HG03108 (cell line): ENCODE measurements around the gene DYNLL2.
"Not testable (repeated sequence)": the region's sequence is repeated elsewhere in the genome, so short reads cannot be mapped to it uniquely, and the experiment has no call there.

Experiments used
- ATAC-seq: cut with Tn5 transposase; IDR thresholded peaks from one replicate; pipeline ENCODE4 v1.9.1; 2021; ENCODE audit warnings: moderate library complexity; ENCODE audit not compliant: unreplicated experiment

The DYNLL2 gene

DNA sequence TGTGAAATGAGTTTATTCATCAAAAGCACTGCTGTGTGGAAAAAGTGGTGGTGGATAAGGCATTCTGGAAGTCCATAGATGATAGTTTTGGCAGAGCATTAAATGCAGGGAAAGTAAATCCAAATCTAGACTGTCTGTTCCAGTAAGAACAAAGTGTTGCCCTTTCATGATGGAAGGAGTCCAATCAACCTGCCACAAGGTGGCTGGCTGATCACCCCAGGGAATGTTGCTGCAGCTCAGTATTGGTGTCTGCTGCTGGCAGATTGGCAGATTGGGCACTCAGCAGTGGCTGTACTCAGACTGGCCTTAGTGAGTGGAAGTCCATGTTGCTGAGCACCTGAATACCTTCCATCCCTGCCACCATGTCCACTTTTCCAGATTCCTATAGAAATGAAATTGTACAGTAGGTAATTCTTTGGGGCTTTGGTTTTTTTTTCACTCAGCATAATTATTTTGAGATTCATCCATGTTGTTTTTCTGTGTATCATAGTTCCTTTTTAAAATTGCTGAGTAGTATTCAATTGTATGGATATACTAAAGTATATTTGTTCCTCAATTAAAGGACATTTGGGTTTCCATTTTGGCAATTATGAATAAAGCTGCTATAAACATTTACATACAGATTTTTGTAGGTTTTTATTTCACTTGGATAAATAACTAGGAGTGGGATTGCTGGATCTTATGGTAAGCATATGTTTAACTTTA lies 14.3 kb downstream of the DYNLL2 start:
- no peak for ATAC-seq

DNA sequence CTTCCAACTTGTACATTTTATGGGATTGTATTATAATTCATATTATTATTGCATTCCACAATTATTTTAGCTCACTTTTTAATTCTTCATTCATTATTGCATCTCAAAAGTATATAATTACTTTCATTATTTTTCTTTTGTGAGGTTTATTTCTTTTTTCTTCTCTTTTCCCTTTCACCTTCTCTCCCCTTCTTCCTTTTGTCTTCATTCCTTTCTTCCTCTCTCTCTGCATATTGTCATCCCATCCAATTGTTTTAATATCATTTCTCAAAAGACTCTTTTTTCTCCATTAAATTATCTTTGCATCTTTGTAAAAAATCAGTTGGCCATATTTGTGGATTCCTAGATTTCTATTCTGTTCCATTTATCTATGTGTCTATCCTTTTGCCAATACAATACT lies 17.3 kb downstream of the DYNLL2 start:
- no peak for ATAC-seq

DNA sequence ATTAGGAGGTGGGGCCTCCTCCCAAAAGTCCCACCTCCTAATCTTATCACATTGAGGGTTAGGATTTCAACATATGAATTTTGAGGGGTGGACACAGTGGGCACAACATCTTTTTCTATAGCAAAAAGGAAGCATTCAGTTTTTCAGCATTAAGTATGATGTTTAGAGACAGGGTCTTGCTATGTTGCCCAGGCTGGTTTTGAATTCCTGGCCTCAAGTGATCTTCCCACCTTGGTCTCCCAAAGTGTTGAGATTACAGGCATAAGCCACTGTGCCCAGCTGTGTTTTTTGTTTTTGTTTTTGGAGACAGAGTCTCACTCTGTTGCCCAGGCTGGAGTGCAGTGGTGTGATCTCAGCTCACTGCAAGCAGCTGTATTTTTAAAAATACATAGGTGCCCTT lies 18.7 kb downstream of the DYNLL2 start:
- not testable (repeated sequence) for ATAC-seq

DNA sequence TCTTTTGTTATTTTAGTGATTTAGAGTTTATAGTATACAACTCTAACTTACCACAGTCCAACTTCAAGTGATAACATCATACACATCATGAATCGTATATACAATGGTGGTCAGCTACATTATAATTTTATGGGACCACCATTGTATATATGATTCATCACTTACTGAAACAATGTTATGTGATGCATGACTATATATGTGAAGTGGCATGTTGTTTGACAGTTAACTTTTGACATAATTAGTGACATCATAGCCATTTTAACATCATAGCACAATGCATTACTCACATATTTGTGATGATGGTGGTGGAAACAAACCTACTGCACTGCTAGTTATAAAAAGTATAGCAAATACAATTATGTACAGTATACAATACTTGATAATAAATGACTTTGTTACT lies 21.9 kb downstream of the DYNLL2 start:
- ATAC-seq: no peak

DNA sequence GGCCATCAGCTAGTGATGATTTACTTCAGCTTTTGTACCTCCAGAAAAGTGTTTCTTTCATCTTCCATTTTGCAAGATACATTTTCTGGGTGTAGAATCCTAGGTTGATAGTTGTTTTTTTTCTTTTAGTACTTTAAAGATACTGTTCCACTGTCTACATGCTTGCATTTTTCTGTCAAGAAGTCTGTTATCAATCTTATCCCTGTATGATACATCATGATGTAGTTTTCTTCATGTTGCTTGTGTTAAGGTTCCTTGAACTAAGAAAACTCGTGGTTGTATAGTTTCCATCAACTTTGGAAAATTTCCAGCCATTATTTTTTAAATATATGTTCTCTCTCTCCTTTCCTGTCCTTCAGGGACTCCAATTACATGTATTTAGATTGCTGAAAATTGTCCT lies 24.1 kb downstream of the DYNLL2 start:
- no peak for ATAC-seq

DNA sequence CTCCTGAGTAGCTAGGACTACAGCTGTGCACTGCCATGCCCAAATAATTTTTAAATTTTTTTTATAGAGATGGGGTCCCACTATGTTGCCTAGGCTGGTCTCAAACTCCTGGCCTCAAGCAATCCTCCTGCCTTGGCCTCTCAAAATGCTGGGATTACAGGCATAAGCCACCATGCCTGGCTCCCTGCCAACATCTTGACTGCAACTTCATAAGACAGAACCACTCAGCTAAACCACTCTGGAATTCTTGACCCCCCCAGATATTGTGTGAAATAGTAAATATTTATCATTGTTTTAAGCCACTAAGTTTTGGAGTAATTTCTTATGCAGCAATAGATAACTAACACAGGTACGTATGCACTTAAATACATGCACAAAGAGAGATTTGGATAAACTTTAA lies 26.0 kb downstream of the DYNLL2 start:
- no peak for ATAC-seq

DNA sequence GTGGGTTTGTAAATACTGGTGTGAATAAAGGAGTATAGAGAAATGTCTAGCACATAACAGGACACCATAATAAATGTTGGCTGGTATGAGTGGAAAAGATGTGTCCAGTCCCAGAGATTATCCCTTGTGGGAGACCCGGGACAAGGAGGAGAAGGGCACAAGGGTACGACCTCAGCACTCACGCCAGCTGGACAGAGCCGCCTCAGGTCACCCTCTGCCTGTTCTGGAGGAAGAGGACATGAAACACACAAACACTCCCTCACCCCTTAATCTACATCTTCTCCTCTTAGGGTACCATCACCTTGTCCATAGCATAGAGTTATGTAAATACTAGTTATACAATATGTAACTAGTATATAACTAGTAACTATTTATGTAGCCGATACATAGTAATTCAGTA lies 26.8 kb downstream of the DYNLL2 start:
- ATAC-seq: no peak

DNA sequence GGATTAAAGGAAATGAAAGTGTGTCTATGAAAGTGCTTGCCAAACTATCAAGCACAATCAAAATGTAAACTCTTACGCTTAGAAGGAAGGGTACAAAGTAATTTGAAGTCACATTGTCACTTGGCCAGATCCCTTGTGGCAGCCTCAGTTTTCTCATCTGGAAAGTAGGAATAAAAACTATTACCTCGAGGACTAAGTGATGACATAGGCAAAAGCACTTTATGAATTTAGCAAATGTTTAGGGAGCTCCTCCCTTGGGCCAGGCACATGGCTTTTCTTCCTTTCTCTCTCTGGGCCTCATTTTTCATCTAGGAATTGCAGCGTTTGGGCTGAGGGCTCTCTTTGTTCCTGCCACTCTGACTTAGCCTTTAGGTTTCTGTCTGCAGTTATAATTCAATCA lies 28.5 kb downstream of the DYNLL2 start:
- no peak for ATAC-seq

DNA sequence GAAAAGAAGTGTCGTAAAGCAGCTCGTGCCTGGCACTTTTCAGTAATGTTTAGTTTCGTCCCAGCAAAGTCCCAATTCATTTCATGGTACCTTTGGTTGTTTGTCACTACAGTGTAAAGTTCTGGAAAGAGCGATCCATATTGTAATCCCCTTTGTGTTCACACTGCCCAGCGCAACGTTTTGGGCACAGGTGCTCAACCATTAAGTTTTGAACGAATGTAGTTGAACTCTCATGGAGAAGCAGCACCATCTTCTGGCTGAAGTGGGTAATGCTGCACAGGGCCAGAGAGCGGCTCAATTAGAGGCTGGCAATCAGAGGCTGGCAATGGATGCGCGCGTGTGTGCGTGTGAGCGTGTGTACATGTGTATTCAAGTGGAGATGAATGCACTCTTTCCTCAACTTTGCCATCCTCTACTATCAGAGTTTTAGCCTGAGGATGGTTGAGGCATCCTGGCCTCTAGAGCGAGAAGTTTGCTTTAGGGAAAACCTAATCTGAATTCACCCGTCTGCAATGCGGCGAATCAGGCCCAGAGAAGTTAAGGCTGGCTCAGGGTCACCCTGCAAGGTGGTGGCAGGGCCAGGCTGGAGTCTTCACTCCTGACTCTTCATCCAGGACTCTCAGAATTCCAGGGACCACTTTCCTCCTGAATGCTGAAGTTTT lies 29.9 kb downstream of the DYNLL2 start:
- ATAC-seq: no peak

DNA sequence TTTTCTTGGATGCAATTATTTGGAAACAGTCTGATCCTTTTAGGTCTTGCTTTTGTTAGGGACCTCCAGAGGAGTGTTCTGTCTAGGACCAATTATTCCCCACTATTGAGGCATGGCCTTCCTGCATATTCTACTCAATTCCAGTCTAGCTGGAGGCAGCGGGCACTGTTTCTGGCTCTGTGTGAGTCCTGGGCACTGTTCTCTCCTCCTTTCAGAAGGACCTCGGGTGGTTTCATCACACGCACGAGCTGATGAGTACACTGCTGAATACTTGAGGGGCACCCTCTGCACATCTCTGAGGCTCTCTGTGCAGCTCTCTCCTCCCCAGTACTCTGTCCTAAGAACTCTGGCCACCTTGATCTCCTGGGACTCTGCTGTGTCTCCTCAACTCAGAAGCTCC lies 30.7 kb downstream of the DYNLL2 start:
- no peak for ATAC-seq

DNA sequence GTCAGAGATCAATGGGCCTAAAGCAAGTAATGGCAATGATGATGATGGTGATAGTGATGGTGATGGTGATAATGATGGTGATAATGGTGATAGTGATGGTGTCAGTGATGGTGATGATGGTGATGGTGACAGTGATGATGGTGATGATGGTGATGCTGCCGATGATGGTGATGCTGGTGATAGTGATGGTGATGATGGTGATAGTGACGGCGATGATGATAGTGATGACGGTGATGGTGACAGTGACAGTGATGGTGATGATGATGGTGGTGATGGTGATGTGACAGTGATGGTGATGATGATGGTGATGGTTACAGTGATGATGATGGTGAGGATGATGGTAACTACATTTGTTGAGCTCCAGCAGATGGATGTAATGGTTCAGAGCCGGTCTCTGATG lies 34.2 kb downstream of the DYNLL2 start:
- ATAC-seq: no peak

DNA sequence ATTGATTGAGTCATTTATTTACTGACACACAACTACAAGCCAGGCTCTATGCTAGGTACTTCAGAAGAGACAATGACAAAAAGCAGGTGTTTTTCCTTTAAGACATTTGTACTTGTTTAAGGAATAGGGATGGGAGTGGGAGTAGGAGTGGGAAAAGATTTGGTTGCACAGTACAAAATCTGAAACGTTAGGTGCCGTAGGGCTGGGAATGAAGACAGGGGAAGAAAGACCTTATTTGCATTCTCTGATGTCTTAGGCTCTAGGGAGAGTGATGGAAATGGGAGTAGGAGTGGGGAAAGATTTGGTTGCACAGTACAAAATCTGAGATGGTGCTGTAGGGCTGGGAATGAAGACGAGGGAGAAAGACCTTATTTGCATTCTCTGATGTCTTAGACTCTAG lies 36.3 kb downstream of the DYNLL2 start:
- ATAC-seq: no peak

DNA sequence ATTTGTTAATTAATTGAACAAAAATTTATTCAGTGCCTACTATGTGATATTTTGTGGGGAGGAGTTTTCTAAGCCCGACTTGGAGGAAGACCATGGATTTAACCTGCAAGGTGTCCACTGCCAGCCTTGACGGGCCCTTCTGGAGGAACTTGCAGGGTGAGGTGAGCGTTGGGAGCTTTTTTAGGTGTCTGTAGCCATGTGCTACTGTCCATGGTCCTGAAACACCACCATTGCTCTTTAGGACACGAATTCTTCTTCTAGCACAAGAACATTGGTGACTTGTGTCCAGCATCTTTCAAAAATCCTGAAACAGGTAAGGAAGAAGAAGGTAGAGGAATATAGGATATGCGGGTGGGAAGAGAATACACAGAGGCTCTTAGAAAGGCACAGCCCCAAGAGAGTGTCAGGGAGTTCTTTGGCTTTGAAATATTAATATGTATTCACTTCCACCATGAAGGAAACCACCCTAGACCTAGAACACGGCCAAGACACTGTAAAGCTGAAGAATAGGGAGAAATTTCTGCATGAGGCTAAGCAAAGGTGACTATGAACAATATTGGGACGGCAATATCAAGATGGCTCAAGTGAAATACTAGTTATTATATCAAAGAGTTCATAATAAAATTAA lies 37.1 kb downstream of the DYNLL2 start:
- no peak for ATAC-seq

DNA sequence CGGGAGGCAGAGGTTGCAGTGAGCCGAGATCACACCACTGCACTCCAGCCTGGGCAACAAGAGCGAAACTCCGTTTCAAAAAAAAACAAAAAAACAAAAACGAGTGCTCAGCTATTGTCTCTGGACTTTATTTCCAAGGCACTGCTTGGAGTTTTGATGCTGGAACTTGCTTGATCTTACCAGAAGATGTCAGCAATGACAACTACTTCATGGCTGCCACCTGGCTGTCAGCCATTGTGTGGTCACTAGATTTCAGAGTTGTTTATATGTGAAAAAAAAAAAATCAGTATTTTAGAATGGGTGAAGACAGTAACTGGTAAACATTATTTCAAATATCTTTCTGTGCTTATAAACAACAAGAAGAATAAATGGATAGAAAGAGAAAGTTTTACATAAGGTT lies 38.7 kb downstream of the DYNLL2 start:
- ATAC-seq: no peak

DNA sequence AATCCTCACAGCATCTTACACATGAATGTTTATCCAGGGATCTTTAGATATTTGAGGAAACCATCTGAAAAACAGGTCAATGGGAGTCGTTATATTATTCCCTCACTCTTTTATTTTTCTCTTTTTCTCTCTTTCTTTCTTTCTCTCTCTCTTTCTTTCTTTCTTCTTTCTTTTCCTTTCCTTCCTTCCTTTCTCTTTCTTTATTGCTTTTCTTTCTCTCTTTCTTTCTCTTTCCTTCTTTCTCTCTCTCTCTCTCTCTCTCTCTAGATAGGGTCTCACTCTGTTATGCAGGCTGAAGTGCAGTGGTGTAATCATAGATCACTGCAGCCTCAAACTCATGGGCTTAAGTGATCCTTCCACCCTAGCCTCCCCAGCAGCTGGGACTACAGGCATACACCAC lies 44.6 kb downstream of the DYNLL2 start:
- no peak for ATAC-seq

DNA sequence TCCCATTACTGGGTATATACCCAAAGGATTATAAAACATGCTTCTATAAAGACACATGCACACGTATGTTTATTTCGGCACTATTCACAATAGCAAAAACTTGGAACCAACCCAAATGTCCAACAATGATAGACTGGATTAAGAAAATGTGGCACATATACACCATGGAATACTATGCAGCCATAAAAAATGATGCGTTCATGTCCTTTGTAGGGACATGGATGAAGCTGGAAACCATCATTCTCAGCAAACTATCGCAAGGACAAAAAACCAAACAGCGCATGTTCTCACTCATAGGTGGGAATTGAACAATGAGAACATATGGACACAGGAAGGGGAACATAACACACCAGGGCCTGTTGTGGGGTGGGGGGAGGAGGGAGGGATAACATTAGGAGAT lies 49.5 kb downstream of the DYNLL2 start:
- ATAC-seq: not testable (repeated sequence)

DNA sequence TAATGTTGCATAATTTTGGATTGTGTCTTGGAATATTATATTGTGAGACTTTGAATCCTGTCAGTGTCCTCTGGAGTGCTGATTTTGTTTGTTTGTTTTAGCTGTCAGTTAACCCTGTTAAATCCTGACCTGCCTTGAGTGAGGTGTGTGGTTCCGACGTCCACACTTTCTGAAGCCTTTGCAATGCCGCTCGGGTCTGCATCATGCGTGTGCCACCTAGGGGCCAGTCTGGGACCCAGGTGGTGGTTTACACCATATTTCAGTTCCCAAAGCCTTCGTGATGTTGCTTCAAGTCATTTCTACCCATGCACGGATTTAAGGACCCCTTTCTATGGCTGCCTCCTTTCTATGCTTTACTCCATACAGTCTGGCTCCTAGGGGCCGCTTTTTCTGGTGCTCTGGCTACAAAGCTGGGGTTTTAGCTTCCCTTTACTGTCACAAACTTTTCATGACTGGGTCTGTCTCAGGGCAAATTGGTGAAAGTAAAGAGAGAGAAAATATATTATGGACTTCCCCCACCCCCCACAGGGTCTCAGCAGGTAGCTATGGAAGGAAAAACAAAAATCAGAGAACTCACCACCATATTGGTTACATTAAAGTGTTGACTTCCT lies 53.6 kb downstream of the DYNLL2 start:
- ATAC-seq: no peak

DNA sequence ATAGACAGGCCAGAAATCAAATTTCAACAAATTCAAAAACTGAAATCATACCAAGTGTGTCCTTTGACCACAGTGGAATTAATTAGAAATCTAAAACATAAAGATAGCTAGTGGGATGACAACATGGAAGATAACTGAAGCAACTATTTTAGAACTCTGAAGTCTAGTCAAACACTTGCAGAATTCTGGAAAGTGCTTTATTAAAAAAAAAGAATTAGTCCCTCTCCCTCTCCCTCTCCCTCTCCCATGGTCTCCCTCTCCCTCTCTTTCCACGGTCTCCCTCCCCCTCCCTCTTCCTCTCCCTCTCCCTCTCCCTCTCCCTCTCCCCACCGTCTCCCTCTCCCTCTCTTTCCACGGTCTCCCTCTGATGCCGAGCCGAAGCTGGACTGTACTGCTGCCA lies 58.3 kb downstream of the DYNLL2 start:
- ATAC-seq: no peak

DNA sequence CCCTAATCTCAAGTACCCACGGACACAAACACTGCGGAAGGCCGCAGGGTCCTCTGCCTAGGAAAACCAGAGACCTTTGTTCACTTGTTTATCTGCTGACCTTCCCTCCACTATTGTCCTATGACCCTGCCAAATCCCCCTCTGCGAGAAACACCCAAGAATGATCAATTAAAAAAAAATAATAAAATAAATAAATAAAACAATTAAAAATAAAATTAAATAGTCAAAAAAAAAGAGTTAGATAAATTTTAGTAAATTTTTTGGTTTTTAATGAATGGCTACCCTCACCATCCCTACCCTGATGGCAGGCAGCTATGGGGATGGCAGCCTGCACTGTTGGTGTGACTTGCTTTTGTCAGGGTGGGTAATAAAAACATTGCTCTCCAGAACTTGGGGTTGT lies 60.1 kb downstream of the DYNLL2 start:
- ATAC-seq: not testable (repeated sequence)

DNA sequence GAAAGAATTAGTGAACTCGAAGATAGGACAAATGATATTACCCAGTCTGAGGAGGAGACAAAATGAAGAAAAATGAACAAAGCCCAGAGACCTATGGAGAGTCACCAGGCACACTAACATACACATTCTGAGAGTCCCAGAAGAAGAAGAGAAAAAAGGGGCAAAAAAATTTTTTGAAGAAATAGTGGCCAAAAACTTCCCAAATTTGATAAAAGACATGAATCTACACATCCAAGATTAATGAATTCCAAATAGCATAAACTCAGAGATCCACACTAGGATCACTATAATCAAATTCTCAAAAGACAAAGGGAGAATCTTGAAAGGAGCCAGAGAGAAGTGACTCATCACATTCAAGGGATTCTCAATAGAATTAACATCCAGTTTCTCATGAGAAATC lies 61.6 kb downstream of the DYNLL2 start:
- ATAC-seq: no peak
